NB4 (cell line): ENCODE measurements around the gene NADK2.

Experiments used
- CTCF ChIP-seq: IDR thresholded peaks from one replicate; pipeline ENCODE4 v1.5.1; 2012; ENCODE audit warnings: low read depth, low read length
- MAX ChIP-seq: IDR thresholded peaks from 2 replicates; pipeline ENCODE4 v1.6.1; 2011; ENCODE audit warnings: low read depth, low read length
- MYC ChIP-seq: IDR thresholded peaks from 2 replicates; pipeline ENCODE4 v1.6.1; 2011; ENCODE audit warnings: low read depth, low read length
- POLR2A ChIP-seq: IDR thresholded peaks from 2 replicates; pipeline ENCODE4 v1.6.1; 2011; ENCODE audit warnings: mild to moderate bottlenecking; ENCODE audit not compliant: insufficient read length; ENCODE audit errors: extremely low read depth

GRCh38 chr5:36180556-36181350 is 61.0 kb downstream of the NADK2 start:
- TF ChIP-seq CTCF (no peak), POLR2A (no peak), MYC (no peak), MAX (no peak)
